UCSD-AML1 (cell line): ENCODE measurements around the gene VWF.

Source experiments
- DNase-seq: peaks from one replicate; lab custom pipeline; 2025; ENCODE audit not compliant: unreplicated experiment; lab: John Stamatoyannopoulos, UW

VWF gene

DNA sequence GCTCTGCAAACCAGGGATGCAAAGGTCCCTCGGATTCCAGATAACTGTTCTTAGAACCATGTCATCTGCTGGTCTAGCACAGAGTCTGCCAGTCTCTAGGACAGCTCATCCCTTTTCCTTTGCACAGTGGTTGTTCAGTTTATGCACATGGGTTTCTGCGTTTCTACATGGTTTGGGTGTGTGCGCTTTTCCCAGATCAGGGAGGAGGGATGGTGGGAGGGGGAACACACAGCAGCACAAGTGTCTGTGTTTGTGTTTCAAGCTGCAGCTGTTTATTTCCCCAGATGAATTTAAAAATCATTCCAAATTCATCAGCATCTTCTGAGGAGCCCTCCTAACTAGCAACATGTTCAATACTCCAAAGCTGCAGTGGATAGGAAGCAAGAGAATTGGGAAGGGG is 224.8 kb downstream of the VWF start:
- DNase-seq: no peak

DNA sequence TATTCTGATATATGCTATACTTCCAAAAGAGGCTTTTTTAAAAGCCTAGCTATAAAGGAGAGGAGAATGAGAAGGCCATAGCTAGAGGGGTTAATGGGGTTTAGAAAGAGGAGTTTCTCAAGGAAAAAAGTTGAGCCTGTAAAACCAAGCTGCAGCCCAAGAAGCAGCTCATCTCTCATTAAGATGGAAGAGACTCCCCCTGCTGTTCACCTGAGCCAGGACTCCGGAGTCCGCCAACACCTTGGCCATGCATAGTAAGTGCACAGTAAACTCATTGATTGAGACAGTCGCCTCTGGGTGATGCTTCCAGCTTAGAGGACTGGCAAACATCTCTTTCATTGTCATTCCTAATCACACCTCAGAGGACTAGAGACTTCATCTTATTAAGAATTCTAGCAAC is 225.6 kb downstream of the VWF start:
- no peak for DNase-seq
